HG03045 (cell line): ENCODE data around the gene RITA1.

Experiments
- ATAC-seq: cut with Tn5 transposase; IDR thresholded peaks from one replicate; pipeline ENCODE4 v1.9.1; 2021; ENCODE audit warnings: mild to moderate bottlenecking, moderate library complexity; ENCODE audit not compliant: unreplicated experiment

The RITA1 gene

GRCh38 chr12:113227686-113228391, 42.3 kb downstream of the RITA1 start:
- no peak for ATAC-seq

GRCh38 chr12:113228394-113229028, 43.0 kb downstream of the RITA1 start:
- no peak for ATAC-seq

GRCh38 chr12:113230315-113231234, 45.1 kb downstream of the RITA1 start:
- ATAC-seq, result peak; percentile 14

GRCh38 chr12:113231235-113232088, 45.9 kb downstream of the RITA1 start:
- no peak for ATAC-seq

GRCh38 chr12:113232089-113232839, 46.7 kb downstream of the RITA1 start:
- no peak for ATAC-seq

- ATAC-seq, result peak; percentile 63
Observed at GRCh38 chr12:113232840-113233585, 47.5 kb downstream of the RITA1 start.

GRCh38 chr12:113233967-113234366, 48.4 kb downstream of the RITA1 start:
- no peak for ATAC-seq

- no peak for ATAC-seq
Observed at GRCh38 chr12:113234483-113234882, 49.0 kb downstream of the RITA1 start.

GRCh38 chr12:113235976-113236375, 50.5 kb downstream of the RITA1 start:
- no peak for ATAC-seq

- no peak for ATAC-seq
Observed at GRCh38 chr12:113236539-113237399, 51.2 kb downstream of the RITA1 start.

GRCh38 chr12:113237748-113238147, 52.2 kb downstream of the RITA1 start:
- no peak for ATAC-seq

- no peak for ATAC-seq
Observed at GRCh38 chr12:113238309-113238708, 52.8 kb downstream of the RITA1 start.

GRCh38 chr12:113239288-113239771, 53.8 kb downstream of the RITA1 start:
- ATAC-seq, result no peak

GRCh38 chr12:113239811-113240331, 54.4 kb downstream of the RITA1 start:
- ATAC-seq, result no peak

GRCh38 chr12:113240395-113240794, 54.9 kb downstream of the RITA1 start:
- ATAC-seq, result no peak

GRCh38 chr12:113241191-113242025, 55.9 kb downstream of the RITA1 start:
- ATAC-seq, result no peak
